H1 (cell line): ENCODE data around the gene QSOX2. TPM values are rescaled to one million over a fixed set of nuclear protein-coding genes. Genes with fewer than 3 reads are reported as not detected.

ENCODE experiments used
- CTCF ChIA-PET: fragments of 300-600 bp; sonication (Branson Sonifier 250); formaldehyde crosslinking; loops from one replicate; lab custom pipeline; 2021; ENCODE audit not compliant: partially characterized antibody; lab: Charles Lee
- POLR2A ChIA-PET: fragments of 300-600 bp; sonication (Branson Sonifier 250); formaldehyde crosslinking; loops from one replicate; lab custom pipeline; 2021; ENCODE audit warnings: inconsistent platforms; ENCODE audit not compliant: partially characterized antibody; lab: Charles Lee
- DNase-seq, 2 experiments: peaks; one replicate each; pipeline versions ENCODE4 v3.0.0 to v3.0.0-alpha.2; 2010 to 2022; ENCODE audit warnings: low spot score in 2 of 2, low read depth in 1 of 2, mixed read lengths in 1 of 2
- FAIRE-seq: peaks from 2 replicates; lab custom pipeline; 2011; peaks lifted over from hg19 to GRCh38; lab: Jason Lieb, UNC
- H2AFZ ChIP-seq: 2 replicates; pipeline ENCODE4 v1.8.1; 2012; ENCODE audit warnings: low read length, inconsistent platforms
- H2AK5ac ChIP-seq: 2 replicates; pipeline ENCODE4 v1.6.1; 2013; ENCODE audit warnings: low read depth, low read length
- H2BK120ac ChIP-seq: replicated peaks from 2 replicates; pipeline ENCODE3; 2013; ENCODE audit warnings: low read depth, low read length, inconsistent platforms
- H2BK12ac ChIP-seq: 2 replicates; pipeline ENCODE4 v1.6.1; 2013; ENCODE audit warnings: low read depth, low read length
- H2BK15ac ChIP-seq: 2 replicates; pipeline ENCODE4 v1.6.1; 2013; ENCODE audit warnings: low read length
- H2BK20ac ChIP-seq: 2 replicates; pipeline ENCODE4 v1.6.1; 2013; ENCODE audit warnings: low read length
- H2BK5ac ChIP-seq: 2 replicates; pipeline ENCODE4 v1.6.1; 2013; ENCODE audit warnings: low read depth, low read length
- H3K14ac ChIP-seq: 2 replicates; pipeline ENCODE4 v1.6.1; 2013; ENCODE audit warnings: inconsistent platforms; ENCODE audit not compliant: insufficient read length
- H3K18ac ChIP-seq: 2 replicates; pipeline ENCODE4 v1.6.1; 2013; ENCODE audit warnings: low read length; ENCODE audit errors: extremely low read depth
- H3K23ac ChIP-seq: 2 replicates; pipeline ENCODE4 v1.6.1; 2013; ENCODE audit warnings: inconsistent platforms; ENCODE audit not compliant: insufficient read length
- H3K23me2 ChIP-seq: 2 replicates; pipeline ENCODE4 v1.6.1; 2013; ENCODE audit warnings: low read depth, low read length
- H3K27ac ChIP-seq: 2 replicates; pipeline ENCODE4 v1.6.1; 2011; ENCODE audit warnings: low read depth, low read length, inconsistent platforms
- H3K27me3 ChIP-seq, 4 experiments: replicated peaks in 1 of 4; 1 replicate in 1 of 4; 2 replicates in 3 of 4; pipeline versions ENCODE4 v1.6.1 to v1.8.1; 2011 to 2013; ENCODE audit warnings: low read length in 3 of 4, mild to moderate bottlenecking in 3 of 4, inconsistent platforms in 2 of 4, mixed read lengths in 2 of 4, moderate library complexity in 1 of 4; ENCODE audit not compliant: control insufficient read depth in 3 of 4, insufficient read depth in 3 of 4; ENCODE audit errors: extremely low read depth in 1 of 4
- H3K36me3 ChIP-seq, 4 experiments: 2 replicates each; pipeline versions ENCODE4 v1.6.1 to v1.8.1; 2011 to 2013; ENCODE audit warnings: mild to moderate bottlenecking in 4 of 4, low read length in 3 of 4, moderate library complexity in 2 of 4, control low read depth in 1 of 4, inconsistent platforms in 1 of 4; ENCODE audit not compliant: insufficient read depth in 4 of 4, control insufficient read depth in 2 of 4
- H3K4ac ChIP-seq: replicated peaks from 2 replicates; pipeline ENCODE3; 2013; ENCODE audit warnings: low read length, low read depth, mixed read lengths, inconsistent platforms; ENCODE audit not compliant: insufficient read length
- H3K4me1 ChIP-seq, 4 experiments: replicated peaks in 1 of 4; 1 replicate in 1 of 4; 2 replicates in 3 of 4; pipeline versions ENCODE4 v1.6.1 to v1.8.1; 2011 to 2013; ENCODE audit warnings: low read length in 3 of 4, inconsistent platforms in 2 of 4, mixed read lengths in 1 of 4; ENCODE audit not compliant: insufficient read depth in 4 of 4, control insufficient read depth in 3 of 4
- H3K4me2 ChIP-seq, 2 experiments: 2 replicates each; pipeline versions ENCODE4 v1.6.1 to v1.8.1; 2011 to 2013; ENCODE audit warnings: low read depth in 2 of 2, low read length in 2 of 2, control low read depth in 1 of 2, inconsistent platforms in 1 of 2, mild to moderate bottlenecking in 1 of 2; ENCODE audit not compliant: insufficient read depth in 1 of 2
- H3K4me3 ChIP-seq, 4 experiments: fragments of 200-600, 300-600 bp in 1 of 4; sonication (generic), shearing (Covaris generic), sonication (Bioruptor Twin) in 1 of 4; 2 replicates each; pipeline versions ENCODE4 v1.5.1 to v1.8.1; 2011 to 2016; ENCODE audit warnings: low read length in 4 of 4, low read depth in 3 of 4, control low read depth in 2 of 4, inconsistent platforms in 2 of 4, mild to moderate bottlenecking in 2 of 4, mixed read lengths in 1 of 4, moderate library complexity in 1 of 4; ENCODE audit not compliant: insufficient read depth in 2 of 4; ENCODE audit errors: extremely low read depth in 1 of 4
- H3K56ac ChIP-seq: replicated peaks from 2 replicates; pipeline ENCODE3; 2013; ENCODE audit warnings: low read depth, mild to moderate bottlenecking, mixed read lengths, low read length, inconsistent platforms; ENCODE audit not compliant: insufficient read length
- H3K79me1 ChIP-seq: 2 replicates; pipeline ENCODE4 v1.6.1; 2013; ENCODE audit warnings: low read depth, low read length, control low read depth
- H3K79me2 ChIP-seq, 2 experiments: 2 replicates each; pipeline versions ENCODE4 v1.6.1 to v1.8.1; 2012 to 2013; ENCODE audit warnings: low read length in 2 of 2, mild to moderate bottlenecking in 2 of 2, inconsistent platforms in 1 of 2; ENCODE audit not compliant: insufficient read depth in 2 of 2, control insufficient read depth in 1 of 2
- H3K9ac ChIP-seq, 4 experiments: replicated peaks in 1 of 4; 1 replicate in 1 of 4; 2 replicates in 3 of 4; pipeline versions ENCODE4 v1.6.1 to v1.8.1; 2011 to 2013; ENCODE audit warnings: low read depth in 3 of 4, low read length in 3 of 4, control low read depth in 2 of 4, mild to moderate bottlenecking in 2 of 4, moderate library complexity in 2 of 4, inconsistent platforms in 1 of 4; ENCODE audit errors: extremely low read depth in 1 of 4
- H3K9me3 ChIP-seq, 2 experiments: 2 replicates each; pipeline versions ENCODE4 v1.6.1 to v1.8.1; 2012 to 2013; ENCODE audit warnings: mild to moderate bottlenecking in 2 of 2, moderate library complexity in 2 of 2, control low read depth in 1 of 2, inconsistent platforms in 1 of 2, low read depth in 1 of 2, low read length in 1 of 2, mixed read lengths in 1 of 2; ENCODE audit not compliant: insufficient read depth in 2 of 2
- H4K20me1 ChIP-seq, 2 experiments: replicated peaks in 1 of 2; 2 replicates each; pipeline versions ENCODE3 to v1.8.1; 2011 to 2013; ENCODE audit warnings: inconsistent platforms in 2 of 2, low read length in 2 of 2, mild to moderate bottlenecking in 1 of 2; ENCODE audit not compliant: insufficient read depth in 2 of 2, control insufficient read depth in 1 of 2
- H4K5ac ChIP-seq: 2 replicates; pipeline ENCODE4 v1.6.1; 2013; ENCODE audit warnings: low read length, low read depth, mixed read lengths, inconsistent platforms; ENCODE audit not compliant: insufficient read length
- H4K8ac ChIP-seq: 2 replicates; pipeline ENCODE4 v1.8.0; 2013; ENCODE audit warnings: mild to moderate bottlenecking, moderate library complexity, low read length, inconsistent platforms; ENCODE audit not compliant: insufficient read depth; ENCODE audit errors: extremely low read depth
- H4K91ac ChIP-seq: replicated peaks from 2 replicates; pipeline ENCODE3; 2013; ENCODE audit warnings: low read length, mixed read lengths, inconsistent platforms; ENCODE audit not compliant: insufficient read length
- BRCA1 ChIP-seq: IDR thresholded peaks from 2 replicates; pipeline ENCODE4 v1.6.1; 2012; ENCODE audit warnings: low read depth, low read length, improper control_type of control experiment
- CBX5 ChIP-seq: fragments of 300-800, 300-1000 bp; sonication (generic); IDR thresholded peaks from 2 replicates; pipeline ENCODE4 v1.7.1; 2016; ENCODE audit warnings: antibody characterized with exemption, low read length, low read depth
- EGR1 ChIP-seq: IDR thresholded peaks from 2 replicates; pipeline ENCODE4 v1.6.1; 2011; ENCODE audit warnings: low read depth, low read length, borderline replicate concordance
- EZH2 ChIP-seq: fragments of 200-600 bp; sonication (generic); IDR thresholded peaks from 2 replicates; pipeline ENCODE4 v1.7.1; 2012; ENCODE audit warnings: low read depth, mild to moderate bottlenecking, moderate library complexity, low read length, inconsistent platforms; ENCODE audit not compliant: severe bottlenecking
- MAFK ChIP-seq: IDR thresholded peaks from 2 replicates; pipeline ENCODE4 v1.6.1; 2012; ENCODE audit warnings: low read depth, mild to moderate bottlenecking, improper control_type of control experiment, low read length
- NRF1 ChIP-seq: IDR thresholded peaks from 2 replicates; pipeline ENCODE4 v1.6.1; 2011; ENCODE audit warnings: mild to moderate bottlenecking, low read depth, low read length, improper control_type of control experiment
- RAD21 ChIP-seq, 2 experiments: IDR thresholded peaks in 1 of 2; conservative IDR thresholded peaks in 1 of 2; 2 replicates each; pipeline ENCODE4 v1.6.1; 2011; ENCODE audit warnings: low read depth in 2 of 2, low read length in 2 of 2, improper control_type of control experiment in 1 of 2, inconsistent platforms in 1 of 2, mild to moderate bottlenecking in 1 of 2, moderate library complexity in 1 of 2
- RXRA ChIP-seq: IDR thresholded peaks from 2 replicates; pipeline ENCODE4 v1.6.1; 2011; ENCODE audit warnings: low read depth, mild to moderate bottlenecking, low read length, moderate library complexity; ENCODE audit not compliant: insufficient read depth
- SIN3A ChIP-seq, 2 experiments: IDR thresholded peaks in 1 of 2; conservative IDR thresholded peaks in 1 of 2; 2 replicates each; pipeline ENCODE4 v1.6.1; 2011 to 2012; ENCODE audit warnings: low read length in 2 of 2, improper control_type of control experiment in 1 of 2, low read depth in 1 of 2, mild to moderate bottlenecking in 1 of 2
- SP2 ChIP-seq: IDR thresholded peaks from 2 replicates; pipeline ENCODE4 v1.6.1; 2012; ENCODE audit warnings: mild to moderate bottlenecking, low read length, inconsistent platforms
- TAF7 ChIP-seq: optimal IDR thresholded peaks from 2 replicates; pipeline ENCODE3; 2011; ENCODE audit warnings: low read depth, mild to moderate bottlenecking, inconsistent platforms, low read length, moderate library complexity, borderline replicate concordance
- USF2 ChIP-seq: IDR thresholded peaks from 2 replicates; pipeline ENCODE4 v1.6.1; 2011; ENCODE audit warnings: low read length, improper control_type of control experiment
- WGBS, 2 experiments: shearing (Covaris generic) in 1 of 2; methylation state at CpG; one replicate each; pipeline versions ENCODE4 v1.1.6 to v1.1.7; 2013 to 2015; ENCODE audit warnings: low lambda C conversion rate in 2 of 2, mixed read lengths in 2 of 2, inconsistent platforms in 1 of 2, low coverage in 1 of 2, missing lambda C conversion rate in 1 of 2; ENCODE audit not compliant: insufficient replicate concordance in 2 of 2, insufficient coverage in 1 of 2, insufficient read length in 1 of 2; ENCODE audit errors: extremely low coverage in 1 of 2, missing lambda C conversion rate in 1 of 2; 5-methylcytosine and 5-hydroxymethylcytosine counted together
- polyA plus RNA-seq, 7 experiments: library from polyadenylated mRNA; depleted of rRNA in 3 of 7; stranded (reverse) in 5 of 7; unstranded in 2 of 7; fragments of >200 nt in 5 of 7; fragments of 200-250 nt in 2 of 7; gene quantifications; 1 replicate in 5 of 7; 2 replicates in 1 of 7; 4 replicates in 1 of 7; pipeline versions ENCODE4 v1.2.1 to v1.2.3, GENCODE V29; 2011 to 2013; ENCODE audit warnings: missing spikeins in 2 of 7, mixed read lengths in 2 of 7
- total RNA-seq: library from RNA; stranded (reverse); fragmentation: NEBNext Ultra II Directional; extraction: Animal tissue kit (Norgen Biotek cat#: 25700); gene quantifications from 2 replicates; pipeline ENCODE4 v1.2.1, GENCODE V29; 2021

Gene QSOX2
- total and polyA plus RNA-seq, 2 of the 8 experiments (the other 6 are each of a cell fraction or from before 2014, with no cell fraction given), result 18.0 to 28.6 TPM

- H3K79me1 ChIP-seq, result no peaks in the 10 kb centered on the region
- no peaks in the 10 kb centered on the region for H3K27me3 ChIP-seq
- H4K20me1 ChIP-seq, result no peaks in the 10 kb centered on the region
- H3K4me2 ChIP-seq, result no peak overlapping the region
- H3K56ac ChIP-seq, result no peak overlapping the region
- no peak overlapping the region for H2BK12ac ChIP-seq
- 86% methylated on average over 6 of the region's 6 CpGs; no CpG with 5 or more reads in 1 of the 2 experiments for WGBS, 2 experiments
- H3K23me2 ChIP-seq, result no peaks in the 10 kb centered on the region
- DNase-seq (no peak), FAIRE-seq (no peak)
- H2AFZ ChIP-seq, result no peak overlapping the region
- ChIA-PET CTCF (interaction anchor here (1.1 to 3.0 kb wide), 8 partner anchors 8 to 65 kb away, joined by 3 to 21 read pairs (median 4); no protein-coding TSS in a partner anchor), POLR2A (no interaction called here)
- H4K5ac ChIP-seq, result no peak overlapping the region
- no peak overlapping the region for H4K8ac ChIP-seq
- no peak overlapping the region for H3K4me3 ChIP-seq
- no peak overlapping the region for H3K9ac ChIP-seq
- no peaks in the 10 kb centered on the region for H3K9me3 ChIP-seq
- H3K36me3 ChIP-seq, result no peaks in the 10 kb centered on the region
- no peak overlapping the region for H2BK20ac ChIP-seq
- H2BK15ac ChIP-seq, result no peak overlapping the region
- no peak overlapping the region for H2AK5ac ChIP-seq
- no peak overlapping the region for H3K18ac ChIP-seq
- peaks cover 0 to 4% (median 2%) of the 10 kb centered on the region in 4 experiments; a peak in 4 of 7 replicates for H3K4me1 ChIP-seq
- H2BK5ac ChIP-seq, result no peak overlapping the region
- H3K4ac ChIP-seq, result no peak overlapping the region
- no peak overlapping the region for H3K14ac ChIP-seq
- H4K91ac ChIP-seq, result no peak overlapping the region
- no peak overlapping the region for H2BK120ac ChIP-seq
- H3K79me2 ChIP-seq, result no peaks in the 10 kb centered on the region
- H3K23ac ChIP-seq, result no peak overlapping the region
- H3K27ac ChIP-seq, result no peak overlapping the region
- no peak for TF ChIP-seq EZH2
- no peak for TF ChIP-seq RAD21 (IDR thresholded peaks at IDR 0.05 in 1 of 2, conservative IDR thresholded peaks at IDR 0.05 in 1 of 2; ENCODE audit: low read depth in 2 of 2, low read length in 2 of 2)
- TF ChIP-seq CBX5, result no peak
- no peak for TF ChIP-seq SP2
- TF ChIP-seq TAF7, result no peak
- no peak for TF ChIP-seq BRCA1
- no peak for TF ChIP-seq MAFK
- no peak for TF ChIP-seq EGR1
- TF ChIP-seq RXRA, result no peak
- TF ChIP-seq SIN3A (conservative IDR thresholded peaks at IDR 0.05 in 1 of 2, IDR thresholded peaks at IDR 0.05 in 1 of 2; ENCODE audit: low read depth in 1 of 2, low read length in 2 of 2), result no peak
- TF ChIP-seq NRF1, result no peak
- TF ChIP-seq USF2, result no peak
These were observed 33.9 kb upstream of the QSOX2 start for GRCh38 chr9:136279471-136279870.
